HG02970 (cell line): ENCODE results near the gene TFF1.

Experiments
- ATAC-seq: cut with Tn5 transposase; IDR thresholded peaks from one replicate; pipeline ENCODE4 v1.9.1; 2021; ENCODE audit warnings: mild to moderate bottlenecking, moderate library complexity, moderate number of reproducible peaks; ENCODE audit not compliant: unreplicated experiment, low FRiP score

The TFF1 gene

GRCh38 chr21:42400525-42400924, 34.2 kb upstream of the TFF1 start:
- ATAC-seq, result no peak

DNA sequence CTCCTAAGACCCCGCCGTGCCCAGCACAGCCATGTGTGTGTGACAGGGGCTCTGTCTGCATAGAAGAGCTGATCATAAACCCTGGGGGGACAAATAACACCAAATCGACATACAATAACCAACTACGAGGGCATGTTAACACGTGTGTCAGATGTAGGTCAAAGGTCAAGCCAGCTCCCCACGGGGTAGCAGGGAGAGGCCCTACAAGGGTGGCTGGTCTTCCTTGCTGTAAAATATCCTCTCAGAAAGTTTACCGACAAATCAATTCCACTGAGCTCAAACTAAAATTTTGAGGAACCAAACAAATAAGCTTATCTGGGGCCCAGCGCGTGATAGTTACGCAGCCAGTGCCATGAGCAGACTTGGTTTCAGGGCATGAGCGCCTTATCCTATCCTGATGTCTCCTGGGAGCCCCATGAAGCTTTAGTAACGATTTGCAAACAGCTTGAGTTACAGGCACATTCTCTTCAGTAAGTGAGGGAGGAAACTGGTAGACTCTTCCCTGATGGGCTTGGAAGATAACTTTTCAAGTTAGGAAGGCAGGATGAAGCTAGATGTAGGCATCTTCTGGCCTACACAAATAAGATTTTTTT, 32.2 kb upstream of the TFF1 start:
- ATAC-seq, result no peak

DNA sequence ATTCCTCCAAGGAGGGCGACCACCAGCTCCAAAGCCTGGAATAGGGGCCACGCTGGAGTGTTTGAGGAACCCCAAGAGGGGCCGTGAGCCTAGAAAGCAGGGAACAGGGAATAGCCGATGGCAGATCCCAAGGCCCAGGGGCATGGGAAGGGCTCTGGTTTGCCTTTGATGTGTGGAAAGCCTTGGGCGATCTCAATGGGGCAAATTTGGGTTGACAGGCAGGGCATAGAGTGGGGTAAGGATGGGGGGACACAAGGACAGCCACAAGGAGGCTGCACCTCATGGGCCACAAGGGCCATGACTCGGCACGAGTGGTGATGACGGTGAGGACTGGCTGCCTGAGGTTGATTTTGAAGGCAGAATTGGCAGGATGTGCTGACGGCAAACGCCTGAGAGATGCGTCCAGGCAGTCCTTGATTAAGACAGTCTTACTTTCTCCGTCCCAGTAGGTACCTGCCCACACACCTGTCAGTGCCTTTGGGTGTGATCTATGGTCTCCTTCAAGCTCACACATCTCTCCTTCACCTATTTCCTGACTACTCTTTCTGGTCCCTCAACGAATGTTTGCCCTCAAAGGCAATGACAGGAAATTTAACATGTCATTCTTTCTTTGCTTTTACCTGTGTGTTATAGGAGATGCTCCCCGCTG, 31.5 kb upstream of the TFF1 start:
- no peak for ATAC-seq

- ATAC-seq, result no peak
These were observed 30.7 kb upstream of the TFF1 start for GRCh38 chr21:42396799-42397745.

GRCh38 chr21:42395905-42396651, 29.7 kb upstream of the TFF1 start, which contains the start of gene TMPRSS3:
Gene TMPRSS3, minus strand, starts transcription at chr21:42396052. Its CDS starts 635 bp downstream, at chr21:42395417.
- no peak for ATAC-seq

- no peak for ATAC-seq
These were observed 29.0 kb upstream of the TFF1 start for GRCh38 chr21:42395302-42395701.

- no peak for ATAC-seq
These were observed 27.2 kb upstream of the TFF1 start for GRCh38 chr21:42393443-42393950.

DNA sequence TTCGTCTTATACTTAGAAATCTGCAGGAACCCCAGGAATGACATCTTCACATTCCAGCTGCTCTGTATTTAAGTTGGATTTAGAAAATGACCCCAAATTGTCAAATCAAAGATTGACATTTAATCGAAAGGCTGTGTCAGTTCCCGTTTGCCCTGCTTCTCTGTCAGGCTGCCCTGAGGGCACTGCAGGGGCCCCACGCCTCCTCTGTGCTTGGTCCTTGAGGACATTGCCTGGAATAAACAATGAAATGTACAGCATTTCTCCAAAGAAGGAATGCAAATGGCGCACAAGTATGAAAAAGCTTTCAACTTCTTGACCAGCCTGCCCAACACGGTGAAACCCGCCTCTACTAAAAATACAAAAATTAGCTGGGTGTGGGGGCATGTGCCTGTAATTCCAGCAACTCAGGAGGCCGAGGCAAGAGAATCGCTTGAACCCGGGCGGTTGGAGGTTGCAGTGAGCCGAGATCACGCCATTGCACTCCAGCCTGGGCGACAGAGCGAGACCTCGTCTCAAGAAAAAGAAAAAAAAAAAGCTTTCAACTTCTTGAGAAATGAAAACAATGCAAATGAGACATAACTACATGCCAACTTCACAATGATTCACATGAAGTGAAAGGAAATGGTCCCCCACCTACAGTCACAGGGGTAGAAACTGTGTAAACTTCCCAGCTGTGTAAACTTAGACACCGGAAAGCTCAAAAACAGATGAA, 26.6 kb upstream of the TFF1 start:
- ATAC-seq, result peak; percentile 49

GRCh38 chr21:42391297-42391696, 25.0 kb upstream of the TFF1 start:
- ATAC-seq, result no peak

DNA sequence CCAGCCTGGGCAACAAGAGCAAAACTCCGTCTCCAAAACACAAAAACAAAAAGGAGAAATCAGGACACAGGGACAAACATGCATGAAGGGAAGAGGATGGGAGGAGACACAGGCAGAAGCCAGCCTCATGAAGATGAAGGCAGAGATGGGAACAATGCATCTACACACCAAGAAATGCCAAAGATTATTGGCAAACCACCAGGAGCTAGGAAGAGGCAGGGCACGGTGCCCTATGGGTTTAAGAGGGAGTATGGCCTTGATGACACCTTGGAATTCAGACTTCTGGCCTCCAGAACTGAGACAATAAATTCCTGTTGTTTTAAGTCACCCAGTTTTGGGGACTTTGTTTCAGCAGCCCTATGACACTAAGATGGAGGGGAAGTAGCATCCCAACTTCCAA, 24.4 kb upstream of the TFF1 start:
- no peak for ATAC-seq

DNA sequence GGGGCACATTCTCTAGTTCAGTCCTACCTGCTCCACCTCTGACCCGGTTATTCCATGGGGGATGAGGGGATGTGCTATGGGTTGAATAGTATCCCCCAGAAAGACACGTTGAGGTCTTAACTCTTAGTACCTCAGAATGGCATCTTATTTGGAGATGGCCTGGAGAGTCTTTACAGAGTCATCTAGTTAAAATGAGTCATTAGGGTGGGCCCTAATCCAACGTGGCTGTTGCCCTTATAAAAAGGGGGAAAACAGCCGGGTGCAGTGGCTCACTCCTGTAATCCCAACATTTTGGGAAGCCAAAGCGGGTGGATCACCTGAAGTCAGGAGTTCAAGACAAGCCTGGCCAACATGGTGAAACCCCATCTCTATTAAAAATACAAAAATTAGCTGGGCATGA, 23.9 kb upstream of the TFF1 start:
- no peak for ATAC-seq

GRCh38 chr21:42389449-42389835, 23.1 kb upstream of the TFF1 start:
- no peak for ATAC-seq

DNA sequence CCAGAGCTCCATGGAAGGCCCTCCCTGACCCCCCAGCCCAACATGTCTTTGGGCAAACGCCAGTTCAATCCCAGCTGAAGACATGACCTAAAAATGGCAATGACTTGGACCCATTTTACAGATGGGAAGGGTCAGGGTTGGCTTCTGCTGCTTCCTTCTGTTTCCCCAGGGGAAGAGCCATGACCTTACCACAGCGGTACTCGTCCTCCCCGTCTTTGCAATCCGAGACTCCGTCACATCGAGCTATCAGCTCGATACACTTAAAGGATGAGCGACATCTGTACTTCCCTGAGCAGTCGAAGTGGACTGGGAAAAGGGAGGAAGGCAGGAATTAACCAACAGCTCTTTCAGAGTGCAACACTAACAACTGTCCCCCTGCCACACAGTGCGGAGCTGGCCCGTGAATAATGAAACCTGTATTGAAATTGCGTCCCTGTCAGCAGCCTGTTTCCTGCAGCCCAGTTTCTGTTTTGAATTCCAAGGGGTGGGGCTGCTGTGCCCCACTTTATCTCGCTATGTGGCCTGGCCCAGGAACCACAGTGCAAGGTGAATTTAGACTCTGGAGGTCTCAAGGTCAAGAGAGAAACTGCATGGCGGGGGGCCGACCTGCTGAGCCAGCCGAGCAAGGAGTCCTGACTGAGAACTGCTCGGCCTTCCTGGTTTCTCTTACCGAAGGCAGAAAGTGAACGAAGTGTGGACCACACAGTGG, 22.6 kb upstream of the TFF1 start:
- ATAC-seq, result no peak

GRCh38 chr21:42387843-42388340, 21.6 kb upstream of the TFF1 start:
- ATAC-seq, result no peak

DNA sequence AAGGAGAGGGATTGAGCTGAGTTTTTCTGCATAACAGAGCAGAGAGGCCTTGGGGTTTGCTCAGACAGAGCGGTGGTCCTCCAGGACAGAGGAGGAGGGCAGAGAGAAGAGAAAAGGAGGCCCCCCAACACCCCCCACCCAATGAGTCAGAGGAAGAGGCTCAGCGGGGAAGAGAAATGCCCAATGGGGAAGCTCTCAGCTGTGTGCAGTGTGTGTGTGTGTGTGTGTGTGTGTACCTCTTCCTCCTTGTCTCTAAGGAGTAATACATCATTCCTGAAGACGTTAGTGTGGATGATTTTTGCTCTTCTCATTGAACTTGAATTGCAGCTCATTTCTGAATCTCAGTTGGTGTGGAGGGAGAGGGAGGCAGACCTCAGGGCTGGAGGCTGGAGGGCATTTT, 20.8 kb upstream of the TFF1 start:
- no peak for ATAC-seq

DNA sequence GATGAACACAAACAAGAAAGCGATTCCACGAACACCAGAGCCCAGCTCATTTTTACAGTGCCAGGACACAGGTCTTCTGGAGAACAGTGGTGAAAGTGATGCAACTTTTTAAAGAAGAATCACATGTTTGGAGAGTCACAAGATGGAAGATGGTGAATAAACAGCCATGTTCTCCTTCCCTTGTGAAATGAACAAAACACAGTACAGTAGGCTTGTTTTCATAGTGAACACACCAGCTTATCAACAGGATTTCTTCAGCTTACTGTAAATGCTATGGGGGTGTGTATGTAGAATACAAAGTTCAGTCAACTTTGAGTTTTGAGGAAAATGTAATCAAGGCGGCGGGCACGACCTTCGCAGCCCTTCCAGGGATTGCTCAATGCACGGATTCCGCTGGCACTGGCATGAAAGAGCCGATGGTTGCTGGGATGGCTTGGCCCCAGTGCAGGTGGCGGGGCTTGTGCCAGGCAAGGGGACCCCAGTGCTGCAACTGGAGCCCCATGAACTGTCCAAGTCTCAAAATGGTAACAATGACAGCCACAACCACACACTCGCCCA, 19.8 kb upstream of the TFF1 start:
- no peak for ATAC-seq

- no peak for ATAC-seq
These were observed 19.3 kb upstream of the TFF1 start for GRCh38 chr21:42385619-42386018.

DNA sequence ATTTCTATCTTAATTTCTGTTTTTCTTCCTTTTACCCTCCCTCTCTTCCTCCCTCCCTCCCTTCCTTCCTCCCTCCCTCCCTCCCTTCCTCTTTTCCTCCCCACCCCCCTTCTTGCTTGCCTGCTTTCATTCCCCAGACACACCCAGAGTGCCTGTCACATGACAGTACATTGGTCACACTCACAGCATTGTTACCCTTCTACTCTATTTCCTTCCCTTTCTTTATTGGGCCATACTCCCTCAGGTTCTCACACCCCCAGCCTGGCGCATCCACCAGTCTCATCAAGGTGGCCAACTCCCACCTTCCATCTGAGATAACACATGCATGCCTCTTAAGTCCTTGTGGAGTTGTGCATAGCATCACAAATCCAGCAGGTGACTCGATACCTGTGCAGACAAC, 18.7 kb upstream of the TFF1 start:
- ATAC-seq, result no peak
